HCT116 (cell line): ENCODE measurements around the gene HOXB13. TPM values are rescaled to one million over a fixed set of nuclear protein-coding genes. Genes with fewer than 3 reads are reported as not detected.

ENCODE experiments used
- ATAC-seq: fragments of 200-7000 bp; cut with Tn5 transposase; 2 replicates; pipeline ENCODE4 v1.9.1; 2020; ENCODE audit warnings: mild to moderate bottlenecking, moderate library complexity
- BruUV-seq: library from RNA; stranded (reverse); fragments of 400-500 nt; replicated peaks from 2 replicates; lab custom pipeline; 2021; lab: Mats Ljungman, UMichigan
- CTCF ChIA-PET: fragments of 300-600 bp; sonication (Branson Sonifier 250); formaldehyde crosslinking; loops from one replicate; lab custom pipeline; 2021; ENCODE audit warnings: antibody characterized with exemption; lab: Charles Lee
- POLR2A ChIA-PET: fragments of 300-600, 350-600 bp; sonication (Branson Sonifier 250); formaldehyde crosslinking; loops from one replicate; lab custom pipeline; 2021; ENCODE audit warnings: antibody characterized with exemption; lab: Charles Lee
- RAD21 ChIA-PET, 2 experiments: fragments of 300-600 bp; sonication (Branson Sonifier 250); formaldehyde crosslinking; loops; one replicate each; lab custom pipeline; 2023; ENCODE audit warnings: low total read pairs in 2 of 2; ENCODE audit not compliant: uncharacterized antibody in 2 of 2, unreplicated experiment in 2 of 2, low non-redundant PET in 1 of 2; lab: Charles Lee
- DNase-seq: peaks from one replicate; pipeline ENCODE4 v3.0.0-alpha.2; 2010; ENCODE audit warnings: low read depth, low spot score
- H2AFZ ChIP-seq: fragments of 200-600 bp; shearing (Covaris generic), sonication (generic); 2 replicates; pipeline ENCODE4 v1.6.1; 2017; ENCODE audit warnings: low read depth, mixed run types, mixed read lengths, antibody characterized with exemption, low read length; ENCODE audit not compliant: poor library complexity, severe bottlenecking
- H3K27ac ChIP-seq: 2 replicates; pipeline ENCODE4 v1.5.1; 2012; ENCODE audit warnings: low read depth, low read length
- H3K27me3 ChIP-seq: fragments of 200-600 bp; sonication (generic); 2 replicates; pipeline ENCODE4 v1.6.1; 2016; ENCODE audit warnings: mixed run types, low read length, mixed read lengths; ENCODE audit not compliant: insufficient read depth
- H3K36me3 ChIP-seq, 2 experiments: fragments of 200-500 bp in 1 of 2; fragments of 200-600 bp in 1 of 2; sonication (Bioruptor generic) in 1 of 2; sonication (generic) in 1 of 2; 2 replicates each; pipeline versions ENCODE4 v1.5.1 to v1.6.1; 2014 to 2016; ENCODE audit warnings: low read length in 2 of 2, inconsistent platforms in 1 of 2, mixed read lengths in 1 of 2, mixed run types in 1 of 2; ENCODE audit not compliant: insufficient read depth in 2 of 2, control insufficient read depth in 1 of 2
- H3K4me1 ChIP-seq, 2 experiments: fragments of 200-600 bp in 1 of 2; sonication (generic) in 1 of 2; 2 replicates each; pipeline versions ENCODE4 v1.5.1 to v1.6.1; 2012 to 2017; ENCODE audit warnings: low read length in 2 of 2, inconsistent platforms in 1 of 2, mild to moderate bottlenecking in 1 of 2, mixed read lengths in 1 of 2, mixed run types in 1 of 2, moderate library complexity in 1 of 2; ENCODE audit not compliant: insufficient read depth in 2 of 2, control insufficient read depth in 1 of 2
- H3K4me2 ChIP-seq: fragments of 200-600 bp; sonication (generic); 2 replicates; pipeline ENCODE4 v1.6.1; 2017; ENCODE audit warnings: mixed run types, low read length, mixed read lengths
- H3K4me3 ChIP-seq, 2 experiments: fragments of 200-600 bp in 1 of 2; sonication (generic) in 1 of 2; replicated peaks in 1 of 2; 2 replicates each; pipeline ENCODE4 v1.5.1; 2011 to 2016; ENCODE audit warnings: low read length in 2 of 2, control low read depth in 1 of 2, low read depth in 1 of 2, mild to moderate bottlenecking in 1 of 2, mixed read lengths in 1 of 2, mixed run types in 1 of 2
- H3K79me2 ChIP-seq: fragments of 200-600 bp; sonication (generic); 2 replicates; pipeline ENCODE4 v1.6.1; 2017; ENCODE audit warnings: mild to moderate bottlenecking, mixed run types, low read length, moderate library complexity, mixed read lengths; ENCODE audit not compliant: insufficient read depth
- H3K9ac ChIP-seq: fragments of 200-600 bp; sonication (generic); 2 replicates; pipeline ENCODE4 v1.6.1; 2016; ENCODE audit warnings: low read length, mixed read lengths
- H3K9me2 ChIP-seq: fragments of 200-600 bp; sonication (generic), shearing (Covaris generic); 2 replicates; pipeline ENCODE4 v1.6.1; 2017; ENCODE audit warnings: mixed run types, mild to moderate bottlenecking, moderate library complexity; ENCODE audit not compliant: insufficient read depth
- H3K9me3 ChIP-seq, 2 experiments: fragments of 200-500 bp in 1 of 2; fragments of 200-600 bp in 1 of 2; sonication (Bioruptor generic) in 1 of 2; sonication (generic) in 1 of 2; 2 replicates each; pipeline ENCODE4 v1.6.1; 2014 to 2017; ENCODE audit warnings: low read length in 2 of 2, mixed read lengths in 2 of 2, inconsistent platforms in 1 of 2, low read depth in 1 of 2, mild to moderate bottlenecking in 1 of 2, mixed run types in 1 of 2, moderate library complexity in 1 of 2; ENCODE audit not compliant: control insufficient read depth in 1 of 2, insufficient read depth in 1 of 2
- H4K20me1 ChIP-seq: fragments of 200-600 bp; sonication (generic), shearing (Covaris generic); 2 replicates; pipeline ENCODE4 v1.6.1; 2017; ENCODE audit warnings: mixed run types, mild to moderate bottlenecking, moderate library complexity; ENCODE audit not compliant: insufficient read depth
- CBX3 ChIP-seq: IDR thresholded peaks from 2 replicates; pipeline ENCODE4 v1.6.1; 2012; ENCODE audit warnings: low read depth
- CEBPB ChIP-seq: IDR thresholded peaks from 2 replicates; pipeline ENCODE4 v1.6.1; 2012; ENCODE audit warnings: low read depth
- RAD21 ChIP-seq: IDR thresholded peaks from 2 replicates; pipeline ENCODE4 v1.6.1; 2012; ENCODE audit warnings: low read depth, mild to moderate bottlenecking
- SRF ChIP-seq: IDR thresholded peaks from 2 replicates; pipeline ENCODE4 v1.6.1; 2012; ENCODE audit warnings: low read depth
- YY1 ChIP-seq: IDR thresholded peaks from 2 replicates; pipeline ENCODE4 v1.6.1; 2011; ENCODE audit warnings: low read length, low read depth, moderate library complexity, mild to moderate bottlenecking; ENCODE audit not compliant: insufficient replicate concordance; ENCODE audit errors: extremely low read depth
- ZNF274 ChIP-seq: fragments of 200-500 bp; sonication (Bioruptor generic); IDR thresholded peaks from 2 replicates; pipeline ENCODE4 v1.6.1; 2014; ENCODE audit warnings: mild to moderate bottlenecking, low read depth, low read length, inconsistent platforms
- intact Hi-C: fragments of 100-400 bp; cut with micrococcal nuclease; formaldehyde crosslinking; loops from 2 replicates; pipeline ENCODE4 v1.10.0; 2022
- total RNA-seq: library from RNA; stranded (reverse); gene quantifications from one replicate; pipeline ENCODE4 v1.2.1, GENCODE V29; 2021; ENCODE audit not compliant: unreplicated experiment
- TF ChIP-seq, protein P1 (sequence below), 3 experiments: fragments of 200-600 bp in 1 of 3; sonication (generic) in 1 of 3; IDR thresholded peaks in 2 of 3; conservative IDR thresholded peaks in 1 of 3; 2 replicates each; pipeline ENCODE4 v1.5.1; 2012 to 2017; ENCODE audit warnings: low read depth in 2 of 3, low read length in 2 of 3, antibody characterized with exemption in 1 of 3, borderline replicate concordance in 1 of 3, control low read depth in 1 of 3, mild to moderate bottlenecking in 1 of 3, mixed read lengths in 1 of 3, mixed run types in 1 of 3, moderate library complexity in 1 of 3; ENCODE audit not compliant: insufficient read depth in 1 of 3

HOXB13 gene
- total RNA-seq, 1 experiment from 2014 or later = 7.8 TPM

DNA sequence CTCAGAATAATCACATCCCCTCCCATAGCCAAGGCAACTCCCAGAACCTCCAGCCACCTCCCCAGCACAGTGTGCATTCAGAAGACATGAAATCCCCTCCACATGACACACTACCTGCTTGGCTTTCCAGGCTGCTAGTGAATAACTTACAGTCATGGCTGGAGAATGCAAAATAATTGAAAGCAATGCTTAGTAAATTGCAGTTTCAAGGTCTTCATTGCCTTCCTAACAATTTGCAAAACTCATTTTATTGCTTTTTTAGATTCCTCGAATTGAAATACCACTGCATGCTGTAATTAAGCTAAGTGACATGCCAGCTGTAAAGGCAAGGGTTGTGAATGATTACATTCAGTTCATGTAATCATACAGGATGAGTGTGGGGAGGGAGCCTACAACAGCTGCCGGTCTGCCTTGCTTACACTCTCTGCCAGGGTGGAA, 29.0 kb upstream of the HOXB13 start:
- ATAC-seq (no peak), DNase-seq (no peak)
- H3K9me3 ChIP-seq = no peaks in the 10 kb centered on the region
- CTCF ChIA-PET = interaction anchor here (1.4 kb wide), 1 partner anchor 47 kb away, joined by 3 read pairs; no protein-coding TSS in a partner anchor
- no peaks in the 10 kb centered on the region for H4K20me1 ChIP-seq
- no TSS peak for BruUV-seq
- H3K9me2 ChIP-seq = no peaks in the 10 kb centered on the region
- peaks cover 0 to 7% of the 10 kb centered on the region in 2 experiments; a peak in 1 of 4 replicates for H3K4me1 ChIP-seq
- H3K79me2 ChIP-seq = no peaks in the 10 kb centered on the region
- no peaks in the 10 kb centered on the region for H3K36me3 ChIP-seq
- no peak overlapping the region for H3K4me3 ChIP-seq
- TF ChIP-seq CEBPB (no peak), RAD21 (no peak), CBX3 (no peak), YY1 (no peak), SRF (no peak)
- TF ChIP-seq, protein P1, sequence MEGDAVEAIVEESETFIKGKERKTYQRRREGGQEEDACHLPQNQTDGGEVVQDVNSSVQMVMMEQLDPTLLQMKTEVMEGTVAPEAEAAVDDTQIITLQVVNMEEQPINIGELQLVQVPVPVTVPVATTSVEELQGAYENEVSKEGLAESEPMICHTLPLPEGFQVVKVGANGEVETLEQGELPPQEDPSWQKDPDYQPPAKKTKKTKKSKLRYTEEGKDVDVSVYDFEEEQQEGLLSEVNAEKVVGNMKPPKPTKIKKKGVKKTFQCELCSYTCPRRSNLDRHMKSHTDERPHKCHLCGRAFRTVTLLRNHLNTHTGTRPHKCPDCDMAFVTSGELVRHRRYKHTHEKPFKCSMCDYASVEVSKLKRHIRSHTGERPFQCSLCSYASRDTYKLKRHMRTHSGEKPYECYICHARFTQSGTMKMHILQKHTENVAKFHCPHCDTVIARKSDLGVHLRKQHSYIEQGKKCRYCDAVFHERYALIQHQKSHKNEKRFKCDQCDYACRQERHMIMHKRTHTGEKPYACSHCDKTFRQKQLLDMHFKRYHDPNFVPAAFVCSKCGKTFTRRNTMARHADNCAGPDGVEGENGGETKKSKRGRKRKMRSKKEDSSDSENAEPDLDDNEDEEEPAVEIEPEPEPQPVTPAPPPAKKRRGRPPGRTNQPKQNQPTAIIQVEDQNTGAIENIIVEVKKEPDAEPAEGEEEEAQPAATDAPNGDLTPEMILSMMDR (IDR thresholded peaks at IDR 0.05 in 2 of 3, conservative IDR thresholded peaks at IDR 0.05 in 1 of 3; ENCODE audit: borderline replicate concordance in 1 of 3, insufficient read depth in 1 of 3, low read depth in 2 of 3, low read length in 2 of 3) = no peak
- RAD21 ChIA-PET = interaction anchor here (0.7 to 1.0 kb wide), 2 partner anchors 33 to 540 kb away, joined by 3 read pairs; no protein-coding TSS in a partner anchor
- no peaks in the 10 kb centered on the region; the same call in 1 of the 2 replicates for H3K27me3 ChIP-seq
- no peak overlapping the region for H2AFZ ChIP-seq
- no peak overlapping the region for H3K4me2 ChIP-seq
- POLR2A ChIA-PET = no interaction called here
- intact Hi-C loops = no loop called here
- H3K27ac ChIP-seq = no peak overlapping the region
- no peak overlapping the region for H3K9ac ChIP-seq

DNA sequence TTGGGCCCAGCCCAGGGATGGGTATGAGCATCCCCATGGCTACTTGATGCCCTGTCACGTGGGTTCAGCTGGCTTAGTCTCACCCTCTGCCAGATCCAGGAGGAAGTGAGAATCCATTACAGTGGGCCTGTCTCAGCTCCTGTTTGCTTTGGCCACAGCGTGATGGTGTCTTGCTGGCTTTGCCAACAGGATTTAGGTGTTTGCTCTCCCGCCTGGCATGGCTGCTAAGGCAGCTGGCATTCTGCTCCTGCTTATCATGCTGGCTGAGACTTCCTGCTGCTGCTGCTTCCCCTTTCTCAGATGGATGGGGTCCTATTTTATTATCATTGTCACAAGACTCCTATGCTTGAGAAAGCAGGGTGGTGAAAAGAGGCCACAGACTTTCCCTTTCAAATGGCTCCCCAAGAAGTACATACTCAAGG, 28.3 kb upstream of the HOXB13 start:
- no TSS peak for BruUV-seq
- CTCF ChIA-PET = no interaction called here
- Histone ChIP-seq H3K9ac (no peak overlapping the region), H4K20me1 (no peaks in the 10 kb centered on the region), H3K36me3 (no peaks in the 10 kb centered on the region), H2AFZ (no peak overlapping the region), H3K4me2 (no peak overlapping the region), H3K79me2 (no peaks in the 10 kb centered on the region), H3K4me3 (no peak overlapping the region), H3K9me2 (no peaks in the 10 kb centered on the region), H3K27me3 (0 out of 2 replicates have a peak, but pooled peaks cover 2% of the 10 kb centered on the region), H3K4me1 (peaks cover 0 to 7% of the 10 kb centered on the region in 2 experiments; a peak in 1 of 4 replicates), H3K9me3 (no peaks in the 10 kb centered on the region), H3K27ac (no peak overlapping the region)
- ATAC-seq (no peak), DNase-seq (no peak)
- intact Hi-C loops = no loop called here
- no peak for TF ChIP-seq YY1
- no peak for TF ChIP-seq ZNF274
- TF ChIP-seq CBX3 = no peak
- RAD21 ChIA-PET = no interaction called here
- POLR2A ChIA-PET = no interaction called here
